Dedifferentiated amniotic fluid mesenchymal stem cell (primary cell): ENCODE data around the gene PMPCB.
A peak's percentile ranks its signal among the peaks of the same experiment; 100 is the strongest.

Source experiments
- DNase-seq: peaks from one replicate; pipeline ENCODE4 v3.0.0-alpha.2; 2016; ENCODE audit errors: extremely low spot score

The PMPCB gene

GRCh38 chr7:103325744-103326143, 28.5 kb downstream of the PMPCB start:
- DNase-seq = no peak

GRCh38 chr7:103336761-103337160, 39.5 kb downstream of the PMPCB start:
- no peak for DNase-seq

GRCh38 chr7:103338864-103339263, 41.6 kb downstream of the PMPCB start:
- no peak for DNase-seq

GRCh38 chr7:103341466-103341865, 44.2 kb downstream of the PMPCB start:
- no peak for DNase-seq

- DNase-seq = no peak
Measured at GRCh38 chr7:103343332-103343731, 46.1 kb downstream of the PMPCB start.

GRCh38 chr7:103343758-103344452, 46.7 kb downstream of the PMPCB start:
- DNase-seq = no peak

- DNase-seq = peak; percentile 93
Measured at GRCh38 chr7:103344453-103345149, 47.4 kb downstream of the PMPCB start, which contains the start of gene DNAJC2. TSS of gene DNAJC2 (minus strand) at chr7:103344767. CDS start at chr7:103344622, 145 bp downstream.

GRCh38 chr7:103346396-103346795, 49.2 kb downstream of the PMPCB start:
- DNase-seq = no peak

GRCh38 chr7:103347507-103348267, 50.5 kb downstream of the PMPCB start, which contains the start of gene PSMC2:
TSS of gene PSMC2 (plus strand) at chr7:103347643. CDS start at chr7:103347712, 69 bp downstream.
- peak; percentile 91 for DNase-seq

GRCh38 chr7:103348452-103348851, 51.2 kb downstream of the PMPCB start:
- DNase-seq = no peak

GRCh38 chr7:103348959-103349358, 51.7 kb downstream of the PMPCB start:
- DNase-seq = no peak

- DNase-seq = no peak
Measured at GRCh38 chr7:103349805-103350204, 52.6 kb downstream of the PMPCB start.
